IMR-90 (cell line): ENCODE measurements around the gene ZNF592. TPM values are rescaled to one million over a fixed set of nuclear protein-coding genes. Genes with fewer than 3 reads are reported as not detected.

Source experiments
- ATAC-seq: fragments of 200-7000 bp; cut with Tn5 transposase; 2 replicates; pipeline ENCODE4 v1.9.1; 2020; ENCODE audit warnings: low read depth, mild to moderate bottlenecking, moderate library complexity
- BruUV-seq: library from RNA; stranded (reverse); fragments of 400-500 nt; replicated peaks from 2 replicates; lab custom pipeline; 2021; lab: Mats Ljungman, UMichigan
- CTCF ChIA-PET: fragments of 300-600 bp; formaldehyde crosslinking; extraction: SDS; loops from one replicate; lab custom pipeline; 2021; ENCODE audit warnings: antibody characterized with exemption; lab: Yijun Ruan, JAX
- POLR2A ChIA-PET: fragments of 300-600 bp; sonication (Branson Sonifier 250); formaldehyde crosslinking; loops from one replicate; lab custom pipeline; 2022; ENCODE audit warnings: antibody characterized with exemption; ENCODE audit not compliant: unreplicated experiment; lab: Charles Lee
- DNase-seq: peaks from one replicate; pipeline ENCODE4 v3.0.0; 2013
- H2AFZ ChIP-seq: replicated peaks from 2 replicates; pipeline ENCODE3; 2013; ENCODE audit warnings: low read length, mild to moderate bottlenecking; ENCODE audit not compliant: poor library complexity
- H2AK5ac ChIP-seq: 2 replicates; pipeline ENCODE4 v1.6.1; 2013; ENCODE audit warnings: low read depth, low read length, inconsistent platforms
- H2AK9ac ChIP-seq: replicated peaks from 2 replicates; pipeline ENCODE3; 2013; ENCODE audit warnings: mild to moderate bottlenecking, low read depth, low read length, moderate library complexity; ENCODE audit not compliant: poor library complexity
- H2BK120ac ChIP-seq: 2 replicates; pipeline ENCODE4 v1.6.1; 2013; ENCODE audit warnings: low read depth, low read length, inconsistent platforms
- H2BK15ac ChIP-seq: 3 replicates; pipeline ENCODE4 v1.6.1; 2013; ENCODE audit warnings: low read depth, low read length, inconsistent platforms
- H2BK20ac ChIP-seq: 2 replicates; pipeline ENCODE4 v1.6.1; 2013; ENCODE audit warnings: low read depth, mild to moderate bottlenecking, inconsistent platforms, low read length, moderate library complexity
- H2BK5ac ChIP-seq: 2 replicates; pipeline ENCODE4 v1.6.1; 2013; ENCODE audit warnings: mild to moderate bottlenecking, low read depth, low read length, inconsistent platforms; ENCODE audit not compliant: poor library complexity, severe bottlenecking
- H3K14ac ChIP-seq: replicated peaks from 2 replicates; pipeline ENCODE4 v1.6.1; 2013; ENCODE audit warnings: low read depth, low read length, inconsistent platforms
- H3K18ac ChIP-seq: 2 replicates; pipeline ENCODE4 v1.6.1; 2013; ENCODE audit warnings: low read depth, low read length, control low read depth
- H3K23ac ChIP-seq: 2 replicates; pipeline ENCODE4 v1.6.1; 2013; ENCODE audit warnings: low read depth, low read length, inconsistent platforms
- H3K27ac ChIP-seq: 2 replicates; pipeline ENCODE4 v1.5.1; 2013; ENCODE audit warnings: mild to moderate bottlenecking, control low read depth, low read length; ENCODE audit not compliant: insufficient read depth
- H3K27me3 ChIP-seq: 2 replicates; pipeline ENCODE4 v1.6.1; 2013; ENCODE audit warnings: low read length; ENCODE audit not compliant: control insufficient read depth, insufficient read depth
- H3K36me3 ChIP-seq: 2 replicates; pipeline ENCODE4 v1.6.1; 2013; ENCODE audit warnings: low read length, mixed read lengths; ENCODE audit not compliant: control insufficient read depth, insufficient read depth
- H3K4ac ChIP-seq: 2 replicates; pipeline ENCODE4 v1.6.1; 2013; ENCODE audit warnings: low read depth, low read length, inconsistent platforms
- H3K4me1 ChIP-seq: 2 replicates; pipeline ENCODE4 v1.6.1; 2013; ENCODE audit warnings: low read length, mixed read lengths; ENCODE audit not compliant: control insufficient read depth, insufficient read depth
- H3K4me2 ChIP-seq: 2 replicates; pipeline ENCODE4 v1.6.1; 2013; ENCODE audit warnings: low read depth, mild to moderate bottlenecking, control low read depth, low read length, moderate library complexity
- H3K4me3 ChIP-seq: 2 replicates; pipeline ENCODE4 v1.5.1; 2013; ENCODE audit warnings: low read depth, mild to moderate bottlenecking, control low read depth, low read length, moderate library complexity; ENCODE audit not compliant: insufficient read depth
- H3K56ac ChIP-seq: 2 replicates; pipeline ENCODE4 v1.6.1; 2013; ENCODE audit warnings: low read length, inconsistent platforms; ENCODE audit not compliant: insufficient read depth; ENCODE audit errors: extremely low read depth
- H3K79me1 ChIP-seq, 2 experiments: 2 replicates each; pipeline ENCODE4 v1.6.1; 2013; ENCODE audit warnings: low read length in 2 of 2, inconsistent platforms in 1 of 2, low read depth in 1 of 2
- H3K9ac ChIP-seq: 2 replicates; pipeline ENCODE4 v1.6.1; 2013; ENCODE audit warnings: low read depth, low read length, control low read depth
- H3K9me1 ChIP-seq: 2 replicates; pipeline ENCODE4 v1.6.1; 2013; ENCODE audit warnings: low read length, inconsistent platforms; ENCODE audit not compliant: insufficient read depth
- H3K9me3 ChIP-seq: 2 replicates; pipeline ENCODE4 v1.6.1; 2013; ENCODE audit warnings: low read length; ENCODE audit not compliant: control insufficient read depth, insufficient read depth
- H4K20me1 ChIP-seq: 2 replicates; pipeline ENCODE4 v1.6.1; 2013; ENCODE audit warnings: low read length, inconsistent platforms; ENCODE audit not compliant: insufficient read depth
- H4K5ac ChIP-seq: 2 replicates; pipeline ENCODE4 v1.6.1; 2013; ENCODE audit warnings: mild to moderate bottlenecking, low read depth, low read length, control low read depth
- H4K8ac ChIP-seq, 2 experiments: 2 replicates each; pipeline ENCODE4 v1.6.1; 2013; ENCODE audit warnings: low read depth in 2 of 2, low read length in 2 of 2, control low read depth in 1 of 2, inconsistent platforms in 1 of 2
- H4K91ac ChIP-seq: 2 replicates; pipeline ENCODE4 v1.6.1; 2013; ENCODE audit warnings: low read depth, low read length, inconsistent platforms; ENCODE audit not compliant: insufficient read depth
- CEBPB ChIP-seq: IDR thresholded peaks from 2 replicates; pipeline ENCODE4 v1.6.1; 2012; ENCODE audit warnings: low read depth, low read length, improper control_type of control experiment
- CHD1 ChIP-seq: IDR thresholded peaks from 2 replicates; pipeline ENCODE4 v1.6.1; 2012; ENCODE audit warnings: low read depth, low read length, improper control_type of control experiment
- NFE2L2 ChIP-seq: fragments of 150-350 bp; IDR thresholded peaks from 2 replicates; pipeline ENCODE4 v1.6.1; 2016; ENCODE audit warnings: low read depth, mild to moderate bottlenecking, low read length
- RCOR1 ChIP-seq: IDR thresholded peaks from 2 replicates; pipeline ENCODE4 v1.6.1; 2012; ENCODE audit warnings: mild to moderate bottlenecking, low read length, improper control_type of control experiment; ENCODE audit not compliant: insufficient replicate concordance
- SMC3 ChIP-seq: fragments of 150-350 bp; IDR thresholded peaks from 2 replicates; pipeline ENCODE4 v1.6.1; 2016; ENCODE audit warnings: low read depth, mild to moderate bottlenecking, antibody characterized with exemption, low read length, moderate library complexity
- dilution Hi-C: fragments of 300-500 bp; cut with HindIII; formaldehyde crosslinking; loops from one replicate; pipeline ENCODE4 v1.14.3; 2018; ENCODE audit warnings: low sequenced_read_pairs; ENCODE audit not compliant: unreplicated experiment
- in situ Hi-C: fragments of 300-500 bp; cut with MboI; formaldehyde crosslinking; loops from 3 replicates; pipeline ENCODE4 v1.14.3; 2019; ENCODE audit warnings: low sequenced_read_pairs, inconsistent platforms, mixed read lengths
- intact Hi-C: fragments of 100-400 bp; cut with micrococcal nuclease; formaldehyde crosslinking; loops from 2 replicates; pipeline ENCODE4 v1.10.0; 2022
- polyA plus RNA-seq, 3 experiments: library from polyadenylated mRNA; depleted of rRNA; stranded (reverse); fragments of >200 nt; gene quantifications; 2 replicates each; pipeline ENCODE4 v1.2.3, GENCODE V29; 2012; ENCODE audit warnings: low replicate concordance in 1 of 3
- total RNA-seq: library from RNA; depleted of rRNA; stranded (reverse); fragments of >200 nt; gene quantifications from 2 replicates; pipeline ENCODE4 v1.2.3, GENCODE V29; 2012

The ZNF592 gene
- total and polyA plus RNA-seq, 2 of the 4 experiments (the other 2 are of a cell fraction): 4.3 to 10.2 TPM

- Histone ChIP-seq H3K36me3 (peaks cover 1% of the 10 kb centered on the region; the same call in 1 of the 2 replicates), H2BK15ac (no peak overlapping the region), H2BK20ac (no peak overlapping the region), H4K5ac (no peak overlapping the region), H3K4ac (no peak overlapping the region), H3K27ac (no peak overlapping the region), H3K4me2 (no peak overlapping the region), H3K4me3 (no peak overlapping the region), H4K8ac (no peak overlapping the region), H3K18ac (no peak overlapping the region), H3K9me1 (peaks cover 8% of the 10 kb centered on the region), H2BK5ac (no peak overlapping the region), H4K20me1 (0 out of 2 replicates have a peak, but pooled peaks cover 8% of the 10 kb centered on the region), H3K56ac (no peak overlapping the region), H3K14ac (no peak overlapping the region), H3K27me3 (peaks cover 1% of the 10 kb centered on the region; the same call in 1 of the 2 replicates), H2AK5ac (no peak overlapping the region), H2AFZ (no peak overlapping the region), H3K4me1 (peaks cover 2% of the 10 kb centered on the region; the same call in 1 of the 2 replicates), H2AK9ac (no peak overlapping the region), H4K91ac (no peak overlapping the region), H3K79me1 (no peaks in the 10 kb centered on the region), H3K9me3 (no peaks in the 10 kb centered on the region), H2BK120ac (no peak overlapping the region), H3K9ac (no peak overlapping the region), H3K23ac (no peak overlapping the region)
- dilution Hi-C loops (no loop called here), intact Hi-C loops (no loop called here), in situ Hi-C loops (no loop called here)
- POLR2A ChIA-PET: no interaction called here
- BruUV-seq: no TSS peak
- DNase-seq: no peak
- CTCF ChIA-PET: no interaction called here
- ATAC-seq: no peak
- no peak for TF ChIP-seq CEBPB
- no peak for TF ChIP-seq NFE2L2
- no peak for TF ChIP-seq RCOR1
- TF ChIP-seq CHD1: no peak
- TF ChIP-seq SMC3: no peak
Measured at GRCh38 chr15:84811828-84812227, 63.4 kb downstream of the ZNF592 start.
